ENCODE measurements around the gene RNF150. TPM values are rescaled to one million over a fixed set of nuclear protein-coding genes. Genes with fewer than 3 reads are reported as not detected.

RNF150 gene
- total and polyA plus RNA-seq, 2 of the 8 experiments (the other 6 are each of a cell fraction or from before 2014, with no cell fraction given): 3.4 to 4.8 TPM

GRCh38 chr4:140930011-140930410, 203.3 kb downstream of the RNF150 start:
- no peak overlapping the region for H3K4me2 ChIP-seq (ENCODE audit: insufficient read depth in 1 of 2, low read depth in 2 of 2, low read length in 2 of 2)
- CTCF ChIA-PET (ENCODE audit: partially characterized antibody): no interaction called here
- POLR2A ChIA-PET (ENCODE audit: partially characterized antibody): no interaction called here
- no peaks in the 10 kb centered on the region for H3K27me3 ChIP-seq (replicated peaks in 1 of 4; ENCODE audit: control insufficient read depth in 3 of 4, extremely low read depth in 1 of 4, insufficient read depth in 3 of 4, low read length in 3 of 4)
- H2BK15ac ChIP-seq (ENCODE audit: low read length): no peak overlapping the region
- no peaks in the 10 kb centered on the region for H3K79me1 ChIP-seq (ENCODE audit: low read depth, low read length)
- no peak overlapping the region for H3K23ac ChIP-seq (ENCODE audit: insufficient read length)
- no peak overlapping the region for H4K8ac ChIP-seq (ENCODE audit: extremely low read depth, insufficient read depth, low read length)
- H4K20me1 ChIP-seq (replicated peaks in 1 of 2; ENCODE audit: control insufficient read depth in 1 of 2, insufficient read depth in 2 of 2, low read length in 2 of 2): no peaks in the 10 kb centered on the region
- FAIRE-seq (no peak), DNase-seq (ENCODE audit: low read depth in 1 of 2, low spot score in 2 of 2) (no peak)
- H4K91ac ChIP-seq (replicated peaks; ENCODE audit: insufficient read length, low read length): no peak overlapping the region
- no peak overlapping the region for H3K9ac ChIP-seq (replicated peaks in 1 of 4; ENCODE audit: extremely low read depth in 1 of 4, low read depth in 3 of 4, low read length in 3 of 4)
- H2AFZ ChIP-seq (ENCODE audit: low read length): no peak overlapping the region
- H2BK20ac ChIP-seq (ENCODE audit: low read length): no peak overlapping the region
- no peak overlapping the region for H4K5ac ChIP-seq (ENCODE audit: insufficient read length, low read depth, low read length)
- H3K18ac ChIP-seq (ENCODE audit: extremely low read depth, low read length): no peak overlapping the region
- H2BK12ac ChIP-seq (ENCODE audit: low read depth, low read length): no peak overlapping the region
- H3K36me3 ChIP-seq (ENCODE audit: control insufficient read depth in 2 of 4, insufficient read depth in 4 of 4, low read length in 3 of 4): no peaks in the 10 kb centered on the region
- H3K23me2 ChIP-seq (ENCODE audit: low read depth, low read length): no peaks in the 10 kb centered on the region
- no peak overlapping the region for H3K27ac ChIP-seq (ENCODE audit: low read depth, low read length)
- no peak overlapping the region for H2AK5ac ChIP-seq (ENCODE audit: low read depth, low read length)
- H2BK5ac ChIP-seq (ENCODE audit: low read depth, low read length): no peak overlapping the region
- H3K79me2 ChIP-seq (ENCODE audit: control insufficient read depth in 1 of 2, insufficient read depth in 2 of 2, low read length in 2 of 2): no peaks in the 10 kb centered on the region
- H2BK120ac ChIP-seq (replicated peaks; ENCODE audit: low read depth, low read length): no peak overlapping the region
- H3K9me3 ChIP-seq (ENCODE audit: insufficient read depth in 2 of 2, low read depth in 1 of 2, low read length in 1 of 2): no peaks in the 10 kb centered on the region
- H3K14ac ChIP-seq (ENCODE audit: insufficient read length): no peak overlapping the region
- H3K4ac ChIP-seq (replicated peaks; ENCODE audit: insufficient read length, low read depth, low read length): no peak overlapping the region
- no peak overlapping the region for H3K56ac ChIP-seq (replicated peaks; ENCODE audit: insufficient read length, low read depth, low read length)
- WGBS, 2 experiments (ENCODE audit: extremely low coverage in 1 of 2, insufficient coverage in 1 of 2, insufficient read length in 1 of 2, insufficient replicate concordance in 2 of 2, low coverage in 1 of 2, low lambda C conversion rate in 2 of 2, missing lambda C conversion rate in 1 of 2): 89% methylated on average over 3 of the region's 3 CpGs; no CpG with 5 or more reads in 1 of the 2 experiments
- H3K4me1 ChIP-seq (replicated peaks in 1 of 4; ENCODE audit: control insufficient read depth in 3 of 4, insufficient read depth in 4 of 4, low read length in 3 of 4): peaks cover 0 to 5% (median 1%) of the 10 kb centered on the region in 4 experiments; a peak in 5 of 7 replicates
- H3K4me3 ChIP-seq (ENCODE audit: extremely low read depth in 1 of 4, insufficient read depth in 2 of 4, low read depth in 3 of 4, low read length in 4 of 4): no peak overlapping the region
- TF ChIP-seq PHF8 (conservative IDR thresholded peaks at IDR 0.05; ENCODE audit: low read depth, low read length): no peak
- TF ChIP-seq CTBP2 (IDR thresholded peaks at IDR 0.05; ENCODE audit: borderline replicate concordance, insufficient read depth, insufficient read length, low read length): no peak
- TF ChIP-seq EGR1 (IDR thresholded peaks at IDR 0.05; ENCODE audit: borderline replicate concordance, low read depth, low read length): no peak
- no peak for TF ChIP-seq RNF2 (IDR thresholded peaks at IDR 0.05; ENCODE audit: borderline replicate concordance, low read depth, low read length, missing control alignments, poor library complexity, severe bottlenecking)
- no peak for TF ChIP-seq GABPA (IDR thresholded peaks at IDR 0.05; ENCODE audit: borderline replicate concordance, insufficient read depth, low read length)
- no peak for TF ChIP-seq JUN (IDR thresholded peaks at IDR 0.05; ENCODE audit: low read depth, low read length)
- no peak for TF ChIP-seq KDM5A (IDR thresholded peaks at IDR 0.05; ENCODE audit: low read length)
- no peak for TF ChIP-seq BRCA1 (IDR thresholded peaks at IDR 0.05; ENCODE audit: low read depth, low read length)
- no peak for TF ChIP-seq E2F6 (IDR thresholded peaks at IDR 0.05)
- TF ChIP-seq TAF7 (optimal IDR thresholded peaks at IDR 0.05; ENCODE audit: borderline replicate concordance, low read depth, low read length): no peak
- TF ChIP-seq RAD21 (IDR thresholded peaks at IDR 0.05 in 1 of 2, conservative IDR thresholded peaks at IDR 0.05 in 1 of 2; ENCODE audit: low read depth in 2 of 2, low read length in 2 of 2): no peak
- no peak for TF ChIP-seq ATF3 (IDR thresholded peaks at IDR 0.05; ENCODE audit: insufficient read depth, low read depth, low read length)

All from H1 (cell line).